Fibroblast of lung (primary cell): ENCODE results near the gene LIPT2. TPM values are rescaled to one million over a fixed set of nuclear protein-coding genes. Genes with fewer than 3 reads are reported as not detected.
A peak's percentile ranks its signal among the peaks of the same experiment; 100 is the strongest.

Experiments used
- DNase-seq, 2 donors: peaks; one replicate each; pipeline versions ENCODE4 v3.0.0 to v3.0.0-alpha.2; 2010; ENCODE audit warnings: low read depth in 2 of 2
- H2AFZ ChIP-seq: 2 replicates; pipeline ENCODE4 v1.5.1; 2012; ENCODE audit warnings: low read length, control low read depth, inconsistent platforms
- H3K27ac ChIP-seq: 2 replicates; pipeline ENCODE4 v1.5.1; 2011; ENCODE audit warnings: low read length, control low read depth; ENCODE audit not compliant: insufficient read depth
- H3K27me3 ChIP-seq: 2 replicates; pipeline ENCODE4 v1.5.1; 2011; ENCODE audit warnings: mild to moderate bottlenecking, low read length; ENCODE audit not compliant: control insufficient read depth, insufficient read depth
- H3K36me3 ChIP-seq: 2 replicates; pipeline ENCODE4 v1.5.1; 2011; ENCODE audit warnings: low read length; ENCODE audit not compliant: control insufficient read depth, insufficient read depth
- H3K4me1 ChIP-seq: 2 replicates; pipeline ENCODE4 v1.5.1; 2011; ENCODE audit warnings: low read length; ENCODE audit not compliant: control insufficient read depth, insufficient read depth; ENCODE audit errors: extremely low read depth
- H3K4me2 ChIP-seq: 2 replicates; pipeline ENCODE4 v1.5.1; 2011; ENCODE audit warnings: low read length, control low read depth; ENCODE audit not compliant: insufficient read depth; ENCODE audit errors: extremely low read depth
- H3K4me3 ChIP-seq, 4 experiments: fragments of 200-600 bp in 1 of 4; sonication (generic) in 1 of 4; replicated peaks in 1 of 4; 2 replicates each; pipeline ENCODE4 v1.5.1; 2011 to 2016; ENCODE audit warnings: low read length in 4 of 4, low read depth in 3 of 4, mild to moderate bottlenecking in 3 of 4, control low read depth in 2 of 4, inconsistent platforms in 1 of 4, mixed read lengths in 1 of 4; ENCODE audit not compliant: insufficient read depth in 1 of 4; ENCODE audit errors: control extremely low read depth in 1 of 4
- H3K79me2 ChIP-seq: 2 replicates; pipeline ENCODE4 v1.5.1; 2012; ENCODE audit warnings: mild to moderate bottlenecking, low read length, inconsistent platforms; ENCODE audit not compliant: control insufficient read depth, insufficient read depth
- H3K9ac ChIP-seq: 2 replicates; pipeline ENCODE4 v1.5.1; 2011; ENCODE audit warnings: mild to moderate bottlenecking, low read length, control low read depth; ENCODE audit not compliant: insufficient read depth
- H3K9me3 ChIP-seq: 2 replicates; pipeline ENCODE4 v1.5.1; 2012; ENCODE audit warnings: low read depth, low read length; ENCODE audit not compliant: control insufficient read depth, insufficient read depth
- H4K20me1 ChIP-seq: 2 replicates; pipeline ENCODE4 v1.5.1; 2011; ENCODE audit warnings: low read length; ENCODE audit not compliant: control insufficient read depth, insufficient read depth; ENCODE audit errors: extremely low read depth
- EZH2 ChIP-seq: IDR thresholded peaks from 2 replicates; pipeline ENCODE4 v1.5.1; 2012; ENCODE audit warnings: low read length, control low read depth, mild to moderate bottlenecking; ENCODE audit errors: missing control alignments
- polyA plus RNA-seq, 2 donors: library from polyadenylated mRNA; depleted of rRNA in 1 of 2; stranded (reverse) in 1 of 2; unstranded in 1 of 2; fragments of >200 nt; gene quantifications; 2 replicates each; pipeline ENCODE4 v1.2.1, GENCODE V29; 2011 to 2012; ENCODE audit warnings: missing spikeins in 1 of 2
- total RNA-seq: library from RNA; depleted of rRNA; stranded (reverse); fragments of >200 nt; gene quantifications from 2 replicates; pipeline ENCODE4 v1.2.1, GENCODE V29; 2014
- TF ChIP-seq, protein P1 (sequence below), 2 donors: IDR thresholded peaks in 1 of 2; conservative IDR thresholded peaks in 1 of 2; 1 replicate in 1 of 2; 2 replicates in 1 of 2; pipeline ENCODE4 v1.5.1; 2011 to 2012; ENCODE audit warnings: low read length in 2 of 2, control low read depth in 1 of 2, inconsistent platforms in 1 of 2, low read depth in 1 of 2, mild to moderate bottlenecking in 1 of 2

LIPT2 gene
- total and polyA plus RNA-seq, 2 donors (not counting 1 experiment from before 2014, with no cell fraction given), result 1.8 to 2.8 TPM

DNA sequence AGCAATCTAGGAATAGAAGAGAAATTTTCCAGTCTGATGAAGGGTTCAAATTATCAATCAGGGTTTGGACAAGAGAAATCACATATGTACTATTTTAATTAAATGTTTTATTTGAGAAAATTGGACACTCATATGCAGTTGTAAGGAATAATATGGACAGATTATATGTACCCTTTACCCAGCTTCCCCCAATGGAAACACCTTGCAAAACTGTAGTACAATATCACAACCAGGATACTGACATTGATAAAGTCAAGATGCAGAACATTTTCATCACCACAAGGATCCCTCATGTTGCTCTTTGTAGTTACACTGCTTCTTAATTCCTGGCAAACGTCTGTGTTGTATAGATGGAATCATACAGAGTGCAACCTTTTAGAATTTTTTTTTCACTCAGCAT lies 1.4 kb upstream of the LIPT2 start:
- no peak overlapping the region for H3K4me3 ChIP-seq
- TF ChIP-seq, protein P1, sequence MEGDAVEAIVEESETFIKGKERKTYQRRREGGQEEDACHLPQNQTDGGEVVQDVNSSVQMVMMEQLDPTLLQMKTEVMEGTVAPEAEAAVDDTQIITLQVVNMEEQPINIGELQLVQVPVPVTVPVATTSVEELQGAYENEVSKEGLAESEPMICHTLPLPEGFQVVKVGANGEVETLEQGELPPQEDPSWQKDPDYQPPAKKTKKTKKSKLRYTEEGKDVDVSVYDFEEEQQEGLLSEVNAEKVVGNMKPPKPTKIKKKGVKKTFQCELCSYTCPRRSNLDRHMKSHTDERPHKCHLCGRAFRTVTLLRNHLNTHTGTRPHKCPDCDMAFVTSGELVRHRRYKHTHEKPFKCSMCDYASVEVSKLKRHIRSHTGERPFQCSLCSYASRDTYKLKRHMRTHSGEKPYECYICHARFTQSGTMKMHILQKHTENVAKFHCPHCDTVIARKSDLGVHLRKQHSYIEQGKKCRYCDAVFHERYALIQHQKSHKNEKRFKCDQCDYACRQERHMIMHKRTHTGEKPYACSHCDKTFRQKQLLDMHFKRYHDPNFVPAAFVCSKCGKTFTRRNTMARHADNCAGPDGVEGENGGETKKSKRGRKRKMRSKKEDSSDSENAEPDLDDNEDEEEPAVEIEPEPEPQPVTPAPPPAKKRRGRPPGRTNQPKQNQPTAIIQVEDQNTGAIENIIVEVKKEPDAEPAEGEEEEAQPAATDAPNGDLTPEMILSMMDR (conservative IDR thresholded peaks at IDR 0.05 in 1 of 2, IDR thresholded peaks at IDR 0.05 in 1 of 2; ENCODE audit: low read depth in 1 of 2, low read length in 2 of 2), result no peak
- TF ChIP-seq EZH2, result no peak
- no peaks in the 10 kb centered on the region for H3K36me3 ChIP-seq
- DNase-seq, result no peak
- H4K20me1 ChIP-seq, result no peaks in the 10 kb centered on the region
- H3K27me3 ChIP-seq, result no peaks in the 10 kb centered on the region
- no peak overlapping the region for H3K27ac ChIP-seq
- no peak overlapping the region for H3K9ac ChIP-seq
- H3K79me2 ChIP-seq, result no peaks in the 10 kb centered on the region
- no peak overlapping the region for H3K4me2 ChIP-seq
- no peaks in the 10 kb centered on the region for H3K9me3 ChIP-seq
- H2AFZ ChIP-seq, result no peak overlapping the region
- H3K4me1 ChIP-seq, result peaks cover 3% of the 10 kb centered on the region

DNA sequence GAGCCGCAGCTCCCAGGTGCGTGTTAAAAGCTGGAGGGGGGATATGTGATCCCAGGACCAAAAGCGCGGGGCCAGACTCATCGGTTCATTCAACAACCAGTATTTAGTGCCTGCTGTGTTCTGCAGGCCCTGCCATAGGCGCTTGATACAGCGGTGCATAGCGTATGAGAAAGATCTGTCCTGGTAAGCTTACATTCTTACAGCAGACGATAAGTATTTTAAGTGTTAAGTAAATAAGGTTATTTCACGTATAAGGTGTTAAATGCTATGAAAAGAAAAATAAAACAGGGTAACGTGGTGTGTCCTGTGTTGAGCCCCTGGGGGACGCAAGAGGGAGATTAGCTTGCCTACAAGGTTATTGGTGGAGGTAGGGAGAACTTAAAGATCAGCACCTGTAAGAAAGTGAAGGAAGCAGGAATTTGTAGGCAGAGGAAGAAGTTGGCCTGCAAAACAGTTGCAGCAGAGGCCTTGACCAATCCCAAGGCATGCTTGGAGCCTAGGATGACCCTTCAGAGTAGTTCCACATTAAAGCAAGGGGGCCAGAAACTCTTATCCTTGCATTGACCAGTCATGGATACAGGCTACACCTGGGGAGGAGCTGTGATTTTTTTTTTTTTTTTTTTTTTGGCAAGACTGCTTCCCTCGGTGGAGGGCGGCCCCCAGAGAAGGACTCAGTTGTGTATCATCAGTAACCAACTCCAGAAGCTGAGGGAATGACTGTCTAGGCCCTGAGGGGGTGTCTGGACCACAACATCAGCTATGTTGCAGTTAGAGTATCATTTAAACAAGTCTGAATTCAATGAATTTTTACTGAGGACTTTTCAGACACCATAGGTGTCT lies 487 bp upstream of the LIPT2 start:
- H3K27ac ChIP-seq, result no peak overlapping the region

DNA sequence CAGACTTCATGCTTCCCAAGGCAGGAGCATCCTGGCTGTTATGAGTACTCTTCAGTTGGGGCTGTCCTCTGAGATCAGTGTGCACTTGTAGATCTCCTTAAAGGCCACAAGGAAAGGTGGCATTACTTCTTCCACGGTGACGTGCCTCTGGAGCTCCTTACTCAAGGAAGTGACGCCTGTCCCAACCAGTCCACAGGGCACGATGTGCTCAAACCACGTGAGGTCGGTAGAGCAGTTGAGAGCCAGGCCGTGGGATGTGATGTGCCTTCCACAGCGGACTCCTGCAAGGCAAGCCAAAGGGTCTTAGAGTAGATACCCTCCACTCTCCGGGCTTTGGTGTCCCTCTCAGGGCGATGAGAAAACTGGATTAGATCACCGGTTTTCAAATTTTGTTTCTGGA lies 1.4 kb downstream of the LIPT2 start:
- no peak for DNase-seq
- Histone ChIP-seq H3K36me3 (no peaks in the 10 kb centered on the region), H3K4me3 (no peak overlapping the region), H3K4me2 (no peak overlapping the region), H3K9me3 (no peaks in the 10 kb centered on the region), H3K4me1 (peaks cover 3% of the 10 kb centered on the region), H3K27ac (no peak overlapping the region), H2AFZ (no peak overlapping the region), H3K27me3 (no peaks in the 10 kb centered on the region), H4K20me1 (no peaks in the 10 kb centered on the region), H3K79me2 (no peaks in the 10 kb centered on the region), H3K9ac (no peak overlapping the region)
- TF ChIP-seq, protein P1 (conservative IDR thresholded peaks at IDR 0.05 in 1 of 2, IDR thresholded peaks at IDR 0.05 in 1 of 2; ENCODE audit: low read depth in 1 of 2, low read length in 2 of 2), result no peak
- no peak for TF ChIP-seq EZH2

More for the DNA sequence above, 487 bp upstream of the LIPT2 start:
- Histone ChIP-seq H3K36me3 (no peaks in the 10 kb centered on the region), H2AFZ (peak overlapping the region; percentile 81), H3K79me2 (no peaks in the 10 kb centered on the region), H4K20me1 (no peaks in the 10 kb centered on the region), H3K27me3 (no peaks in the 10 kb centered on the region), H3K9ac (peak overlapping the region; percentile 87), H3K4me2 (peak overlapping the region; percentile 95), H3K4me1 (peaks cover 3% of the 10 kb centered on the region), H3K9me3 (no peaks in the 10 kb centered on the region), H3K4me3 (peak overlapping the region; percentile 47 to 84 (median 74))
- DNase-seq, result peak in 1 of 2 donors; percentile 4
- TF ChIP-seq, protein P1 (conservative IDR thresholded peaks at IDR 0.05 in 1 of 2, IDR thresholded peaks at IDR 0.05 in 1 of 2; ENCODE audit: low read depth in 1 of 2, low read length in 2 of 2), result no peak
- TF ChIP-seq EZH2, result no peak
